ENCODE data around the gene STXBP5.

STXBP5 gene

GRCh38 chr6:147178355-147178754 is 25.9 kb upstream of the STXBP5 start:
- DNase-seq (ENCODE audit: low read depth, low spot score): no peak

GRCh38 chr6:147179809-147180208 is 24.4 kb upstream of the STXBP5 start:
- DNase-seq (ENCODE audit: low read depth, low spot score): no peak

- no peak for DNase-seq (ENCODE audit: low read depth, low spot score)
These were observed 23.3 kb upstream of the STXBP5 start for GRCh38 chr6:147180926-147181325.

DNA sequence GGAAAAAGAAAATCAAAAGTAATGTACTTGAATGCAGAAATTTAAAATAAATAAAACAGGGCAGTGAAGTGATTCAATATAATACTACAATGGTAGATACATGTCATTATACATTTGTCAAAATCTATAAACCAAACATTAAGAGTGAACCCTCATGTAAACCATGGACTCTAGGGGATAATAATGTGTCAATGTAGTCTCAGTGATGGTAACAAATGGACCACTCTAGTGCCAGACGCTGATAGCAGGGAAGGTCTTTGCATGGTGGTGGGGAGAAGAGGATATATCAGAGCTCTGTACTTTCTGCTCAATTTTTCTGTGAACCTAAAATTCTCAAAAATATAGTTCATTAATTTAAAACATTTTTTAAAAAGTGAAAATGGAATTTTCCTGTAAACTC is 19.8 kb upstream of the STXBP5 start:
- no peak for DNase-seq (ENCODE audit: low read depth, low spot score)

- no peak for DNase-seq (ENCODE audit: low read depth, low spot score)
These were observed 19.0 kb upstream of the STXBP5 start for GRCh38 chr6:147185216-147185615.

DNA sequence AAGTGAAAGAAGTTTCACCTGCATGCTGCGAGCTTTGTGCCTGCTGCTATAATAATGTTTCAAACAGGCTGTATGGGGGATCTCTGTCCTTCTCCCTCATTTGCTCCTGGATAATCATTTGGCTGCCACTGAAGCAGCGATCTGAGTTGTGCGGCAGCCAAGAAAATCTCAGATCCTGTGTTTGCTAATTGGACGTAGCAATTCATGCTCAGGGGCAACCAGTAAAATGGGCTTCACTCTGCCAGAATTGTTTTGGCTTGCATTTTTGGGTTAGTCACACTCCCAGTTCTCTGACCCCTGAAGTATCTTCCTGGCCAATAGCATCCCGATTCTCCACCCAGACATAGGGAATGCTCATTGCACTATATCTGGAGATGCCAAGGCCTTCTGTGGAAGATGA is 13.7 kb upstream of the STXBP5 start:
- no peak for DNase-seq (ENCODE audit: low read depth, low spot score)

DNA sequence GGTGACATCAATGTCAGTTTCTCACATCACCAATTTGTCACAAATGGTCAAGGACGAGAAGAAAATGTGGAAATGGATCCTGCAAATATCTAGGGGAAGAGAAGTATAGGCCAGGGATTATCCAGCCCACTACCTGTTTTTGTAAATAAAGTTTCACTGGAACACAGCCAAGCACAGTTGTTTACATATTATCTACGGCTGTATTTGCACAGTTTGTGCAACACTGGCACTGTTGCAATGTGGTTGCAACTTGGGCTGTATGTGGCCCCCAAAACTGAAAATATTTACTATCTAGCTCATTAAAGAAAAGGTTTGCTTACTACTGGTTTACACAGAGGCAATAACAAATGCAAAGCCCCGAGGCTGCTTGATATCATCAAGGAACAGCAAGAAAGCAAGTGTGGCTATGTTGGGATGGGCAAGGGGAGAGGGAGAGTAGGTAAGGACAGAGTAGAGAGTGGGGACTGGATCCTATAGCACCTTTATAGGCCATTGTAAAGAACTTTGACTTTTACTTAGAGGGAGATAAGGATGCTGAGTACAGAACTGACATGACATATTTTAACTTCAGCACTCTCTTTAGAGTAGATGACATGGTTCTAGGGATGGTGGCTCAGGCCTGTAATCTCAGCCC is 11.8 kb upstream of the STXBP5 start:
- no peak for DNase-seq (ENCODE audit: low read depth, low spot score)

DNA sequence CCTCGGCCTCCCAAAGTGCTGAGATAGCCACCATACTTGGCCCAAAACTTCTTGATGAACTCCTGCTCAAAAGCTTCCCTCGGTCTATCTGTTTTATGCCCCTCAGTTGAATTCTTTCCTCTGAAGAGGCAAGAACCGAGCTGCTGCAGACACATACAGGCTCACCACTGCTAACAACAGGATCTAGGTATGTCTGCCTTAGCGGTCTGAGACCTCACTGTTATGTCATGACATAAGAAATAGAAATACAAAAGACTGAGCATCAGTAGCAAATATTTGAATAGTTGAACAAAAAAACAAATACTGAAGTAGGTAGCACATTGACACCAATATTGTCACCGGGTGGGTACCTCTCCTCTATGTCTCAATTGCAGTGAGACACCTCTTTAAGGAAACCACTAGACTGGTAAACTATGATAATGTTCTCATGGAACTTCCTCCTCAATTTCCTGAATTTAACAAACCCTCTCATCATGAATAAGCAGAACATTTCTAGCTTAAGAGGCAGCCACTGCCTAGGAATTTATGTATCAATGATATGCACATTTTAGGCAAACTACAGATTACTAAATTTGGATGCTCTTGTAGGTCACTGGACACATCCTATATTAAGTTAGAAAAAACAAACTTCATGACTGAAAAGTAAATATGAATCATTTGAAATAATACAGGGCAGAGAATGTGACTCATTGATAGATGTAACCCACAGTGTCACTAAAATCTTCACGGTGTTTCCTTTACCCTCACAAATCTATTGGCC is 9.4 kb upstream of the STXBP5 start:
- no peak for DNase-seq (ENCODE audit: low read depth, low spot score)

DNA sequence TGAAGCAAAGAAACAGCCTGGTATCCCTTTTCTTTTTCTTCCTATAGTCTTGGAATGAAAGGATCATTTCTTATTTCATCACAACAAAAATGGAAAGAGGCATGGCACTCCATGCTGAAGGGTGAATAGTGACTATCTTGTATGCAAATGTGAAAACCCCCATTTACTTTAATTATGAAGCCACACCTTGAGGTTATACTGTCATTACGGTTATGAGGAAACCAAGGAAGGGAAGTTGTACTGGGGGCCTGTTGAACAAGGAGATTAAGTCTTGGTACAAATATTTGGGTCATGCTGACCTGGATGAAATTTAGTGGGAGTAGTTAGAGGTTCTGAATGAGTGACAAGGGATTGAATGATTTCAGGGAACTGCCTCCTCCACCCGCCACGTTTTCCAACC is 8.7 kb upstream of the STXBP5 start:
- no peak for DNase-seq (ENCODE audit: low read depth, low spot score)

DNA sequence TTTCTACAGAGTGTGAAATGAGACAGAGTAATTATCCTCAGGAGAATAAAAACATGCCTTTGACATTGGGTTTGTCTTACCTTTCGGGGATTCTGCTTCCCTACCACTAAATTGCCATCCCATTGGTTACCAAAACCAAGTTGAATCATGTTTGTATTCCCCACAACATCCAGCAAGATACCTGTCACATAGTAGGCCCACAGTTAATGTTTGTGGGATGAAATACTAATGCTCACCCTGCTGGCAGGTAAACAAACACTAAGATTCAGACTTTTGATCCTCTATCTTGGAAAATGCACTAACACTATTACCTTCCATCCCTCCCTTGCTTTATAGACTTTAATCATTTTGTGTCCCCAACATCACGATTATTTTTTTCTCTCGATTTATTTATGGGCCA is 8.2 kb upstream of the STXBP5 start:
- DNase-seq (ENCODE audit: low read depth, low spot score): no peak

DNA sequence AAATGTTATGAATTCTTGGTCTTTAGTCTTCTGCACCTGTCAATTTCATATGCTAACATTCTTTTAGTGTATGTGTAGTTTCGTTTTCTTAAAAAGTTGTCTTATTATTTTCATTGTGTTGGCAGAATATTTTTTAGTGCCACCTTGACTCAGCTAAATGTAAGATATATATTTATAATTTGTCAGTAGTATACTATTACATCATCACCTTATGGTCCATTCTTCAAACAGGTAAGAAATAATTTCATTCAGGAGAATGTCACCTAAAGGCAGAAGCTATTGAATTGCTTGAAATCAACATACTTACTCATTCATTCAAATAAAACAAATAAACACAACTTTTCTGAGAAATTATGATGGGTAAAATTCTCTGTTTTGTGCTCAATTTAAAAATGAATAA is 3.5 kb upstream of the STXBP5 start:
- no peak for DNase-seq (ENCODE audit: low read depth, low spot score)

GRCh38 chr6:147201885-147202515 is 2.2 kb upstream of the STXBP5 start:
- DNase-seq (ENCODE audit: low read depth, low spot score): peak; percentile 47

DNA sequence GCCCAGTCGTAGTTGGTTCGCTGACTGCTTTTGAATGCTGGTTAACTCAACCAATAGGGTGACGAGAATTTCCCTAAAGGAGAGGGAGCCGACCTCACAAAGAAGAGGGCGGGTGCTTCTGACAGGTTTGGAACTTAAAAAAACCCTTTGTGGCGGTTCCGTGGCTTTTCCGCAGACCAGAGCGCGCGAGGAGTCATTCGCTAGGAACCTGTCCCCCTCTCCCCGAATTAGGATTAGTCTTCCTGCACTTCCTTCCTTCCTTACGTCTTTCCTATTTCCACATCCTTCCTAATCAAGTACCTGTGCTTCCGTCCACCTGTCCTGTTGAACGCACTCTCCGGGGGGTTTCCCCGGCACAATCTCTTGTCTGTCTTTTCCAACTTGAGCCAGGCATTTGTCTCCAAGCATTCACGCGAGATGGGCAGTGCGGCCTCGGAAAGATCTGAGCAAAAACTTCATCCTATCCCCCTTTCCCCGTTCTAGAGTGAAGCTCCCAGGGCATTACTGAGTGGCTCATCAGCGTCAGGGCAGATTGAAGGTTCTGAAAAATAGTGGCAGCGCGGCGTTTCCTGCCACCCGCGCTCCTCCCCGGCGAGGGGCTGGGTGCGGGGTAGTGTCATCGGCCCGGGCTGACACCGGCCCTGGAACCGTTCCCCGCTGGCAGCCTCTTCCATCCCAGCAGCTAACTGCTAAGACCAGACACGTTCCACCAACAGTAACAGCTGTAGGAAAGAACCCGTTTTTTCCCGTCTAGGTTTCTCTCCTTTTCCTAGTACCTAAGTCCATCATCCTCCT is 1.5 kb upstream of the STXBP5 start:
- DNase-seq (ENCODE audit: low read depth, low spot score): peak; percentile 91

DNA sequence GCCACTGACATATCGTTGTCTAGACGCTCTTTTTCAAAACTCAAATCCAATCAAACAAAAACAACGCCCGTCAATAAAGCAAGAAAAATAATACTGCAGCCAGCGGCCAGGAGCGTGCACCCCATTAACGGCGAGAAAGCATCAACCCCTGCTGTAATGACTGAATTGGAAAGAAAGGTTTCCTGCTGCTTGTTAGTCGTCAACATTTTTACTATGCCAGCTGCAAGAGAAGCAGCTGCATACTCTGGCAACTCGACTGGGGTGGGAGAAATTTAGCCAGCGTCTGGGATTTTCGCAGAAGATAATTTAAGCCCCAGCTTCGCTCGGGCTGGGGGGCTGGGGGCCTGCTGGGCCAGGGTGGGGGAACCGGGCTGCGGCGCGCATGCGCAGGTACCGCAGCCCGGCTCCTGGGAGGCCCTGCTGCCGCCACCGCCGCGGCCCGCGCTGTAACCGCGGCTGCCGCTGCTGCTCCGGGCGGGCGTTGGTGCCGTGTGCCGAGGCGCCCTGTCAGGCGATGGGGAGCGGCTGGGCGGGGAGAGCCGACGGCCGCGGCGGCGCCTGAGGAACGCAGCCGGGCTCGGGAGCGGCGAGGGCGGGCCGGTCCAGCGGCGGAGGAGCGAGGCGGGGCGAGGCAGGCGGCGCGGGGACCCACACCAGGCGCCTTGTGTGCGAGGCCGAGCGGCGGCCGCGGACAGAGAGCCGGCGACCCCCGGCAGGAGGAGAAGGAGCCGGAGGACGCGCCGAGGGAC is 732 bp upstream of the STXBP5 start:
- peak; percentile 54 for DNase-seq (ENCODE audit: low read depth, low spot score)

DNA sequence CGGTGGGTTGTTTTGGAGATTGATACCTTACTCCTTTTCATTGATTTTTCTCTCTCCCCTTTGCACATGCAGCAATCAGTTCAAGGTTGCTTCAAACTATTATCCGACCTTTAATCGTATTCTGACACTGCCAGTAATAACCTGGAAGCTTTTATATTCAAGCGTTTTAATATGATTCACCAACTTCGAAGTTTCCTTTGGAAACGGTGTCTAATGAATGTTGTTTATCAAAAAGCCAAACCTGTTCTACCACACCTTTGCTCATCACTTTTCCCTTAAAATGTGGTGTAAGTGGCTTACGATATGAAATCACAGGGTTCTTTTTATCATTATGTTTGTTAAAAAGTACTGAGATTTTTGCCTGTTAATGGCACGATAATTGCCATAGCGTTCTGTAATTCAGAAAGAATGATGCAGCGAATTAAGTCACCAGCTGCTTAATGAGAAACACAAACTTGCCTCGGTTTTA is 660 bp downstream of the STXBP5 start:
- DNase-seq (ENCODE audit: low read depth, low spot score): no peak

- no peak for DNase-seq (ENCODE audit: low read depth, low spot score)
These were observed 1.7 kb downstream of the STXBP5 start for GRCh38 chr6:147205690-147206600.

DNA sequence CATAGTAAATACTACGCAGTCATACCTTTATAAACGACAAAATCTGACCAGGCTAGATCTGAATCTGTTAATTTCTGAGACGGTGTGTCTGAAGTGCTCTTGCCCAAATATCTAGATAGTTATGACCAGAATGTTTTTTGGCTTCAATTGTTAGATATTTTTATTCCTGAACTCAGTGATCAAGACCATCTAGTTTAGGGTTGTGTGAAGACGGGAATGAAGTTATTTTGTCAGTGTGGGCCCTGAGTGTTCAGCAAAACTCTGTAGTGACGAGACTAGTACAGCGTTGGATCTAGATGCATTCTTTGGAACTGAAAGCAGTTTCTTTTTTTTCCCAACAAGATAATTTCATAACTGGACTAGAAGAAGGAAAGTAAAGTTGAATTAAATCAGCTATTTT is 3.1 kb downstream of the STXBP5 start:
- no peak for DNase-seq (ENCODE audit: low read depth, low spot score)

GRCh38 chr6:147207837-147208754 is 3.9 kb downstream of the STXBP5 start:
- DNase-seq (ENCODE audit: low read depth, low spot score): no peak

GRCh38 chr6:147209762-147210449 is 5.7 kb downstream of the STXBP5 start:
- DNase-seq (ENCODE audit: low read depth, low spot score): no peak
